SU-DHL-6 (cell line): ENCODE measurements around the gene SLC16A7.

Source experiments
- H2AFZ ChIP-seq: fragments of 200-600 bp; sonication (generic); 2 replicates; pipeline ENCODE4 v1.6.1; 2014; ENCODE audit warnings: low read depth, mild to moderate bottlenecking, moderate library complexity, mixed read lengths, antibody characterized with exemption, low read length; ENCODE audit not compliant: severe bottlenecking
- H3F3A ChIP-seq: fragments of 200-600 bp; shearing (Covaris generic); 2 replicates; pipeline ENCODE4 v1.6.0; 2016; ENCODE audit warnings: antibody characterized with exemption, mild to moderate bottlenecking; ENCODE audit not compliant: insufficient read depth
- H3K27ac ChIP-seq: fragments of 200-600 bp; sonication (generic); 2 replicates; pipeline ENCODE4 v1.5.1; 2016; ENCODE audit warnings: low read depth, mild to moderate bottlenecking, low read length, moderate library complexity, mixed read lengths
- H3K27me3 ChIP-seq: fragments of 200-600 bp; sonication (generic), shearing (Covaris generic); 2 replicates; pipeline ENCODE4 v1.6.0; 2014; ENCODE audit warnings: mild to moderate bottlenecking, low read length
- H3K36me3 ChIP-seq: fragments of 200-600 bp; sonication (generic); 2 replicates; pipeline ENCODE4 v1.6.1; 2014; ENCODE audit warnings: mild to moderate bottlenecking, low read length, mixed read lengths
- H3K4me2 ChIP-seq: fragments of 300-600, 200-600 bp; shearing (Covaris generic), sonication (generic); 2 replicates; pipeline ENCODE4 v1.6.0; 2014; ENCODE audit warnings: low read length, low read depth, mild to moderate bottlenecking; ENCODE audit not compliant: poor library complexity, severe bottlenecking
- H3K4me3 ChIP-seq: fragments of 200-600 bp; sonication (generic); 2 replicates; pipeline ENCODE4 v1.5.1; 2014; ENCODE audit warnings: antibody characterized with exemption, low read length, mild to moderate bottlenecking, mixed read lengths; ENCODE audit not compliant: insufficient read depth, poor library complexity, severe bottlenecking
- H3K79me2 ChIP-seq: fragments of 200-600 bp; sonication (generic); 2 replicates; pipeline ENCODE4 v1.6.1; 2014; ENCODE audit warnings: mild to moderate bottlenecking, low read length, moderate library complexity; ENCODE audit not compliant: insufficient read depth
- H3K9ac ChIP-seq: fragments of 200-600 bp; sonication (generic); 2 replicates; pipeline ENCODE4 v1.7.0; 2014; ENCODE audit warnings: mild to moderate bottlenecking, low read length
- H3K9me2 ChIP-seq: fragments of 200-600 bp; sonication (generic); replicated peaks from 2 replicates; pipeline ENCODE4 v1.6.1; 2014; ENCODE audit warnings: low read length; ENCODE audit not compliant: insufficient read depth
- H3K9me3 ChIP-seq: fragments of 200-600 bp; sonication (generic); 2 replicates; pipeline ENCODE4 v1.6.1; 2014; ENCODE audit warnings: low read length, mixed read lengths; ENCODE audit not compliant: insufficient read depth
- H4K20me1 ChIP-seq: fragments of 200-600 bp; sonication (generic); 2 replicates; pipeline ENCODE4 v1.6.1; 2014; ENCODE audit warnings: low read depth, mild to moderate bottlenecking, antibody characterized with exemption, low read length, moderate library complexity, mixed read lengths
- CTCF ChIP-seq: fragments of 200-600 bp; sonication (generic); IDR thresholded peaks from one replicate; pipeline ENCODE4 v1.5.1; 2017; ENCODE audit warnings: antibody characterized with exemption, mild to moderate bottlenecking, low read length, moderate library complexity; ENCODE audit not compliant: insufficient read depth, poor library complexity, severe bottlenecking
- EZH2phosphoT487 ChIP-seq: fragments of 200-600 bp; sonication (generic), shearing (Covaris generic); conservative IDR thresholded peaks from 2 replicates; pipeline ENCODE4 v1.6.1; 2018; ENCODE audit warnings: mild to moderate bottlenecking, antibody characterized with exemption, low read length, moderate library complexity, mixed read lengths

The SLC16A7 gene

DNA sequence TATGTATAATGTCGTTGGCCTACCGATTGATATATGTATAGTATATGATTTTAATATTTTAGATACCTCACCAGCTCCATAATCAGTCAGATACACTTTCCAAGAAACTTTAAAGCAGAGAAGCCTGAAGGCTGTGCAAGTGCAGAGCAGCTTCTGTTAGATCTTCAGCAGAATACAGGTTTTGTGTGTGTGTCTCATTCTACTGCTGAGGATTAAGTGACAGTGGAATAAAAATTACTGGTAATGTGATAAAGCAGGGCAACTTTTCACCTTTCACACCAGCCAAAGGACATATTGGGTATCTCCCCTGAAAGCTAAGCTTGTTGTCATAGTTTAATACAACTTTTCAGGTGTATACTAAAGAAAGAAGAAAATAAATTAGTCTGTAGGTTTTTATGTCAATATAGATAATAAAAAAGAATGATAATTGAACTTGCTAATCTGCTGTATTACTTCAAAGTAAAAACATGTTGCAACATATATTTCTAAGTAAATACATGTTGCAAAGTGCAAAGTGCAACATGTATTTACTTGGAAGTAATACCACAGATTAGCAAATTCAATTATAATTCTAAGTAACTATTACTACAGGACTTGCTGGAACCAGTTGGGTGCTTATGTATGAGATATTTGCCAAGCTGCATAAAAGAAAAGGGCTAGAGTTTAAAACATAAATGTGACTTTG, 128.3 kb downstream of the SLC16A7 start:
- no peak for TF ChIP-seq CTCF
- TF ChIP-seq EZH2phosphoT487: no peak
- H3K27ac ChIP-seq: no peak overlapping the region
- H3F3A ChIP-seq: no peaks in the 10 kb centered on the region
- H3K9me3 ChIP-seq: no peaks in the 10 kb centered on the region
- H3K79me2 ChIP-seq: 0 out of 2 replicates have a peak, but pooled peaks cover 7% of the 10 kb centered on the region
- H4K20me1 ChIP-seq: no peaks in the 10 kb centered on the region
- H2AFZ ChIP-seq: no peak overlapping the region
- H3K9me2 ChIP-seq: no peaks in the 10 kb centered on the region
- no peak overlapping the region for H3K9ac ChIP-seq
- no peak overlapping the region for H3K4me3 ChIP-seq
- H3K36me3 ChIP-seq: no peaks in the 10 kb centered on the region
- no peak overlapping the region for H3K4me2 ChIP-seq
- no peaks in the 10 kb centered on the region for H3K27me3 ChIP-seq

DNA sequence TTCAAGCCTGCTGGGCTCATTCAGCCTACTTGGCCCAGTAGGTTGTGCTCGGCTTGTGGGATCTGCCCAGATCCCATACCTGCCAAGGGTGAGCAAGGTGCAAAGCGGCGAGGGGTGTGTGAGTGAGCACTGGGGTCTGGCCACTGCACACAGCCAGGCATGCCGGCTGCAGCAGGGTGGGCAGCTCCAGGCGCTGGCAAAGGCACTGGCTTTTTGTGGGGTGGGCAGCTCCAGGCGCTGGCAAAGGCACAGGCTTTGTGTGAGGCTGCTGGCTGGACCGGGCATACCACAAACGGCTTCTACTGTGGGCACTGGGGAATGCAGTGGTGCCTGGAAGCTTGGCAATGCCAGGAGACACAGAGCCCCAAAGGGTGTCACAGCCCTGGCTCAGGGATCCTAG, 137.4 kb downstream of the SLC16A7 start:
- no peaks in the 10 kb centered on the region for H3F3A ChIP-seq
- no peaks in the 10 kb centered on the region for H3K36me3 ChIP-seq
- H4K20me1 ChIP-seq: no peaks in the 10 kb centered on the region
- H3K9ac ChIP-seq: no peak overlapping the region
- H3K9me3 ChIP-seq: no peaks in the 10 kb centered on the region
- H3K4me3 ChIP-seq: no peak overlapping the region
- no peak overlapping the region for H3K27ac ChIP-seq
- no peak overlapping the region for H3K4me2 ChIP-seq
- 0 out of 2 replicates have a peak, but pooled peaks cover 6% of the 10 kb centered on the region for H3K79me2 ChIP-seq
- H3K27me3 ChIP-seq: no peaks in the 10 kb centered on the region
- no peaks in the 10 kb centered on the region for H3K9me2 ChIP-seq
- no peak overlapping the region for H2AFZ ChIP-seq
- no peak for TF ChIP-seq EZH2phosphoT487
- no peak for TF ChIP-seq CTCF

DNA sequence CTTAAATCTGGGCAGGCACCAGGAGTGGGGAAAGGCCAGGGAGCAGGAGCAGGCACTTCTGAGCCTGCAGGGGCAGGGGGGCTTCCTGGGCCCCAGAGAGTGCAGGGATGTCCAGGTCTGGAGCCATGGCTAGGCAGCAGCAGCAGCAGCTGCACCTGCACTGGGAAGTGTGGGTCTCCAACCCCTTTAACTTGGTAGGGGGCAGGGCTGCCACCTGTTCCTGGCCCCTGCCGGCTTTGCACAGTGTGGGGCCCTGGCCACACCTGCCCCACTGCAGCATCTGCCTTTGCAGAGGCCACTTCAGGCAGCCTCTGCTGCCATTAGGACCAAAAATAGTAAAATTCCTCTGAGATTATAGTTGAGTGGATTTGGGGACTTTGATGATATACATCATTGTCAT, 138.5 kb downstream of the SLC16A7 start:
- Histone ChIP-seq H2AFZ (no peak overlapping the region), H3K9me3 (no peaks in the 10 kb centered on the region), H3K9me2 (no peaks in the 10 kb centered on the region), H3K36me3 (no peaks in the 10 kb centered on the region), H3K4me3 (no peak overlapping the region), H3K27me3 (no peaks in the 10 kb centered on the region), H3K79me2 (0 out of 2 replicates have a peak, but pooled peaks cover 6% of the 10 kb centered on the region), H4K20me1 (no peaks in the 10 kb centered on the region), H3K27ac (no peak overlapping the region), H3F3A (no peaks in the 10 kb centered on the region), H3K9ac (no peak overlapping the region), H3K4me2 (no peak overlapping the region)
- TF ChIP-seq CTCF (no peak), EZH2phosphoT487 (no peak)
